Measurements from ENCODE around the gene ABTB2.

Gene ABTB2

DNA sequence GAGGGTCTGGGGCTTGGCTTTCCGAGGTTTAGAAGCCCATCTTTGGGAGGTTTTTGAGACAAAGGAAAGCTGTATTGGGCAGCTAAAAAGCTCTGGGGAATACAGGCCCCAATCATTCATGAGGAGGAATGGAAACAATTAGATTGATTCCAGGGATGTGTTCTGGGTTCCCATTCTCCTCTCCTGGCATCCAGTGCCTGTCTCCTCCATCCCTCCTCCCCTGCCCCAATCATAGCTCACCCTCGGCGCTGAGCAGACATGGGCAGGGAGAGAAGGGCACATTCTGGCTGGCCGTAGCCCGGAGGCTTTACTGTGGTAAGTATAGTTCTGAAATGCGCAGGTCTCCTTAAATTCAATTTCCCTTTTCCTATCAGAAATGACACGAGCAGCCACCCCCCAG is 42.4 kb downstream of the ABTB2 start:
- DNase-seq (ENCODE audit: low spot score), result no peak

DNA sequence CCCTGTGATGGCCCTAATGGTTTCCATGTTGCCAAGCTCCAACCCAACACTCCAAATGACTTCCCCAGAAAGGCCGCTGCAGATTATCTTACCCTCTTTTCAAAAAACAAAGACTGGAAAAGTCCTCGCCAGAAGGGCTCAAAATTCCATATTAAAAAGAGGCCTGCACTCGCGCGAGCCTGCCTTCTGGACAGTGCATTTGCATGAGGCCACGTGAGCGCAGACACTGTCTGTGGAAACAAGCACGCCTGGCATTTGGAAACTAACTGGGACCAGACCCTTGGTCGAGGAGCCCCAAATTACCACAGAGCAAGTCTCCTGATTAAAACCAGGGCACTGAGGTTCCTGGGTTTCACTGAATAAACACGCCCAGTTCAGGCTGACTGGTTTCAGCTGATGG is 42.9 kb downstream of the ABTB2 start:
- DNase-seq (ENCODE audit: low spot score), result no peak

DNA sequence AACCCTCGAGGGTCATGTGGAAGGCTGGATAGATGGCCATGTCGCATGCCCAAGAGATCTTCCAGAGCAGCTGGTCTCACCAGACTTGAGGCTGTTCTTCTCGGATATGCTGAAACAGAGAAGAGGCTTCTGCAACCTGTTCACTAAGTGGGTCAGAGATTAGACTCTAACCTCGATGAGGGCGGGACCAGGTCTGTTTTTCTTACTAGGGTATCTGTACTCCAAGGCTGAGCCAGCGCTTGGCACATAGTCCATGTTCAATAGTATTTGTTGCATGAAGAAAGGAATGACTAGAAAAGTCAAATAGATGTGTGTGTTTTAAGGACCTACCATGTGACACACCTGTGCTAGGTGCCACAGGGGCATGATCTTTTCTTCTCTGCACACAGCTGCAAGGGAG is 43.6 kb downstream of the ABTB2 start:
- no peak for DNase-seq (ENCODE audit: low spot score)

DNA sequence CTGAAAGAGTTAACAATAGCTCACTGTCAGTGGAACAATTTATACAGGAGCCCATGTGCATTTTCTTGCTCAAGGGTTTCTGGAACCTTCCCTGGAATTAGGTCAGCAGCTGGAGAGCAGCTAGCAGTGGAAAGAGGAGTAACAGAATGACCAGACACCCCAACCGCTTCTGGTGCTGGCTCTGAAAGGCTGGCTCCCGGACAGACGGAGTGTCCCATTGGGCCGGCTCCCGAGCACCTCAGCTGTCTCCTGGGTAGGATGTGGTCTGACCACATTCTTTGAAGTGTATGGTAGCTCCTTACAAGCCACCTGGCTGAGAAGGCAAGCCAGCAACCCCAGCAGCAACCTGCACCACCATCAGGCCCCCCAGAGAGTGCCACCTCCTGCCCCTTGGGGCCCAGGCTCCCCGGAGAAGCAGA is 44.7 kb downstream of the ABTB2 start:
- no peak for DNase-seq (ENCODE audit: low spot score)

DNA sequence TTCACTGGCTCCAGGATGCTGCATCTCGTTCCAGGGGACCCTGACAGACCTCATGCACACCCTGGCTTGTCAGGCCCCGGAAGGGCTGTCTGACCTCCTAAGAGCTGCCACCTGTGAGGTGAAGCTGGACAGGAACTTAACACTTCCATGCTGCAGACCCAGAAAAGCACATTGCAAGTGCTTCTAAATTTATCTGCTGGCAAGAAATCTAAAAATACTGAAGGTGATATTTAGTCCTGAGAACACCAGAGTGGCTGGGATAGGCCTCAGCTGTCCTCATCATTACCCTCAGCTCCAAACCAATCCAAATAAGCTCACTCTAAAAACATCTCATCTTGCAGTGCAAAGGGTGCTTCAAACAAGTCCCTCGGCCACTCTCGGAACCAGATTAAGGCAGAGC is 46.7 kb downstream of the ABTB2 start:
- no peak for DNase-seq (ENCODE audit: low spot score)

DNA sequence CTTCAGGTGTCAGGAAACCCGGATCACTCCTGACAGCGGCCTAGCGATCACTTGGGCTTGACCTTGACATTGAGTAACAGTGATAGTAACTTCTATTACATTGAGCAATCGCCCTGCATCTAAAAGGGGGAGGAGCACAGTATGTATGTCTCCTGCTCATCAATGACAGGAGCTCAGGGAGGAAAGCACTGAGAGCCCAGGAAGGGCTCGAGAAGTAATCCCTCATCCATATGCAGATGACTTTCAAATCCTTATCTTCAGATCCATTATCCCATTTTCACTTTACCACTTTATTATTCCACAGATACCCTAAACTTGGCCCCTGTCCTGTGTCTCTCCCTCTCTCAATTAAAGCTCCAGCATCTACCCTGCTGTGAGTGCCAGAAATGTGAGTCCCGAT is 47.8 kb downstream of the ABTB2 start:
- no peak for DNase-seq (ENCODE audit: low spot score)

DNA sequence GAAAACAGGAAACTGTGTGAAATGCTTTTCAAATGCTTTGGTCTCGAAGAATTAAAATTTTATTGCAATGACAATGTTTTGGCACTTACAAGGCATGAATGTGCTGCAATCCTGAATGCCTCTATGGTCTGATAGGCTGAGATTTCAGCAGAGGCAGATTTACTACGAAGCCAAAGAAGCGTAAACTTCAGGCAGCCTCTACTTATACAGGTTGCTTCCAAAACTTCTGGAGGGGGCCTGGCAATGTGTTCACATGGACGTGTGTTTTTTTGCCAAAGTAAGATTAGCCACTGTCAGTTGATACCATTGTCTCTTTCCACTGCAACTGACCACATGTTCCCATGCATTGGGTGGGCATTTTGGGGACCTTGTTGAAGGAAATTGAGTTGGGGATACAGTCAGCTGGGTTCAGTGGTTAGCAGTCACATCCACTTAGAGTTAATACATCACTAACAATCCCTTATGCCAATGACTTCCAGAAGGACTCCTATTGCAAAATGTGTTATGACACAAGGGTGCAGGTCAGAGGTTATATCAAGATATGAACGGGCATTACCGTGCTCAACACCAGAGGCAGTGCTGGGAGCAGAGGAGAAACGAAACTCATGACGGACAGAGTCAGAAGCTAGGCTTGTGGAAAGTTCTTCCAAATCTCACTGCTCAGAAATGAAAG is 48.8 kb downstream of the ABTB2 start:
- no peak for DNase-seq (ENCODE audit: low spot score)

DNA sequence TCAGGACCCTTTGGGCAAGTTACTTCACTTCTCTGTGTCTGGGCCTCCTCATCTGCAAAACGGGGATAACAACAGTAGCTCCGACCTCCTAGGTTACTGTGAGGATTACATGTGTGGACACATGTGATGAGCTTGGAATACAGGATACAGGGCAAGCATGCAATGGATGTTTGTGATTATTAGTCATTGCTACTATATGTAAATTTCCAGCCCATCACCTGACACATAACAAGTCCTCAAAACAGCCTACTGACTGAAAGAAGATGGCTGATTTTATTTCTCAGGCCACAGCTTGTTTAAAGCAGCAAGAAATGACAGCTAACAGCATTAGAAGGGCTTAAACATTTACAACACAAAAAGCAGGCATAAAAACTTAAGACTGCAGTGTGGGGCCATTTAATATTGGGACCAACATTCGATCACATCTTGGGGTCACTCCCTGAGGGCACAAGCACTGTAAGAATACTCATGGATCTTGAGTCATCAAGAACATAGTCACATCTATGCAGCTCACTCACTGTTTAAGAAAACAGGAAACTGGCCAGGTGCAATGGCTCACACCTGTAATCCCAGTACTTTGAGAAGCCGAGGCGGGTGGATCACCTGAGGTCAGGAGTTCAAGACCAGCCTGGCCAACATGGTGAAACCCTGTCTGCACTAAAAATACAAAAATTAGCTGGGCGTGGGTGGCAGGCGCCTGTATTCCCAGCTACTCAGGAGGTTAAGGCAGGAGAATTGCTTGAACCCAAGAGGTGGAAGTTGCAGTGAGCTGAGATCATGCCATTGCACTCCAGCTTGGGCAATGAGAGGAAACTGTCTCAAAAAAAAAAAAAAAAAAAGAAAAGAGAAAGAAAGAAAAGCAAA is 49.5 kb downstream of the ABTB2 start:
- no peak for DNase-seq (ENCODE audit: low spot score)

DNA sequence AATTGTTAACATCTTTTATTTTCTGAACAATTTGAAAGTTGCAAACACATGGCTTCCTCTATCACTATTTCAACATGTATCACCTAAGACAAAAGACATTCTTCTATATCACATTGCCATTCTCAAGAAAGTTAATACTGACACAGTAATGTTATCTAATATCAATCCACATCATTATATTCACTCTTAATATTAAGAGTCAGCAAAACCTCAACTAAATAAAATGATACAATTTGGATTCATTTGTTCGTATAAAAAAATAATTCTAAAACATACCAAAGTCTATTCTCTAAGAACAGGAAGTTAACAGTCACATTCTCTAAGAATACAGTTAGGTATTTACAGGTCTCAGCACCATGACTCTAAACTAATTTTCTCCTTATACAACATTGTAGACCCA is 52.0 kb downstream of the ABTB2 start:
- no peak for DNase-seq (ENCODE audit: low spot score)

DNA sequence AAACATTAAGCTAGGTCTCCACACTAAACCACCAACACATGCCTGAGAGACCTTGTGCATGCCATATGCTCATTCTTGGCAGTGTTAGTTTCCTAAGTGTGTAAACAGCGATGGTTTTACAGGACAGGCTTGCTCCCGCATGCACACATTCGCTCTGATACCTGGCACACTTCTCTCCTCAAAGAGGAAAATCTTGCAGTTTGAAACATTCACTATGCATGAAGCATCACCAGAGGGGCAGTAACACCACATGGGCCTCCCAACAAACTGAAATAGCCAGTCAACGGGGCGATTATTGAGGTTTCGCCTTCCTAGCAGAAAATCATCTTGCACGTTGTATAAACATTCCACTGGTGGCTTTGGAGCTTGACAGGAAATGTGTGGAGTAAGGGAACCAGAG is 52.6 kb downstream of the ABTB2 start:
- no peak for DNase-seq (ENCODE audit: low spot score)

DNA sequence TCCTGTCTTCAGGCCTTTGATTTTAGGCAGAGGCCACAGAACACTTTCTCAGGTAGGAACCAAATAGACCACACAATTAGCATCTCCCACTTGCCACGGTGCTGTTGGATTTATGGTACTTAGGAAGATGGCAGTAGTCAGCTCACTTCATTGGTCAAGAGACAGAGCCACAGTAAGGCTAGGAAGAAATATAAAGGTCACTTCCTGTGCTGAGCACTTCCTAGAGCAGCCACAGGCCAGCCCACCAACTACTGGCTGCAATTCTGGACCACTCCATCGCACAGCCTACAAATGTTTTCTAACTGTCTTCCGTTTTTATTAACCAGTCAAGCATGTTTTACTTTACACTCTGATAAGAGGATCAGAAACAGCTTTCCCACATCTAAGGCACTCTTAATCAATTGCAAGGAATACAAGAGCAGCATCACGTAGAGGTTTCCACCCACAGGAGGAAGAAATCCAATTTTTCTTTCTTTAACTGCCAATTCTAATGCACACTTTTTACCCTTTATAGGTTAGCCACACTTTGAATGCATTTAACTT is 54.7 kb downstream of the ABTB2 start:
- no peak for DNase-seq (ENCODE audit: low spot score)

DNA sequence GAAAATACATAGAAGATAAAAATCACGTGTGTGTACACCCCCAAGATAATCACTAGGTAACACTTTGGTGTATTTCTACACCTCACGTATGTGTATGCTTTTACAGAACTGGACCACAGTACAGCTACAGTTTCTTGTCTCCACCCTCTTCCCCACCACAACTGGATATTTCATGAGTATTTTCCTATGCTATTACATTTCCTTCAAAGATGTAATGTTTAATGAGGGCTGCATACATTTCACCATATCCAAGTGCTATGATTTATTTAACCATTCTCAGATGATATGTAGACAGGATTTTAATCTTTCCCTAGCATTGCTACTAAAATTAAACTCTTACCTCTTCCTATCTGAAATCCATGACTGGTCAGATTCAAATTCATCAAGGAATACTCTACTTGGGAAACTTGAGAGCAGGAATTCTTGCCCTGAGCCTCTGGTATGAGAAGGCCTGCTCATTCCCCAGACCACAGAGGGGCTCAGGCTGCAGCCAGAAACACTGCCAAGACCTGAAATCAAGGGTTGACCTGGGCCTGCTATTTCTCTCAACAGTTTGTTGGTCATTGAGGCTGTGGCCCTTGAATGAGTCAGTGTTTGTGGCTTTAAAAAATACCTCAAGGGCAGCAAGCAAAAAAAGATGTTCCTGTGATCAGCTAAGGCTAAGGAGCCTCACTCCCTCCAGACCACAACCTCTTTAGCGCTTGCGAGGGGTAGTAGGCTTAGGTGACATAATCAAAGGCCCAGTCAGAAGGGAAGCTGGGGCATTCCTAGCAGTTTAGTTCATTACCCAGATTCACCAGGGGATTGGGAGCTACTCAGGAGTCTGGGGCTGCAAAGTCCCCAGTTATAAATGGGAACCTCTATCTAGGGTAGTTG is 55.5 kb downstream of the ABTB2 start:
- DNase-seq (ENCODE audit: low spot score), result peak; percentile 79

DNA sequence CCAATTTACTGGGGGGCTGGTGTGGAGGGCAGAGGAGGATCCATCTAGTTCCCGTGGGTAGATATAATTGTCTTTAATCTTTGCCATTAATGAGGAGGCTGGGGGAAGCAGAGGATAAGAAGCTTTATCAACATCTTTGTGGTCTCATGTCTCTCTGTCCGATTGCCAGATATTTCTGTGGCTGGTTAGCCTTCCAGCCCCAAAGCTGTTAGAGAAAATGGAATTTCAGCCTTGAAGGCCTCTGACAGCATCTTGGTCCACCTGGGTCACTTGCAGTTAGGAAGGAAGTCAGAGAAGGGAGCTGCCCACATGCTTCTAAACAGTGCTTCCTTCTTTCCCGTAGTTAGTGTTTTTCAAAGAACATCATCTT is 56.9 kb downstream of the ABTB2 start:
- DNase-seq (ENCODE audit: low spot score), result no peak

DNA sequence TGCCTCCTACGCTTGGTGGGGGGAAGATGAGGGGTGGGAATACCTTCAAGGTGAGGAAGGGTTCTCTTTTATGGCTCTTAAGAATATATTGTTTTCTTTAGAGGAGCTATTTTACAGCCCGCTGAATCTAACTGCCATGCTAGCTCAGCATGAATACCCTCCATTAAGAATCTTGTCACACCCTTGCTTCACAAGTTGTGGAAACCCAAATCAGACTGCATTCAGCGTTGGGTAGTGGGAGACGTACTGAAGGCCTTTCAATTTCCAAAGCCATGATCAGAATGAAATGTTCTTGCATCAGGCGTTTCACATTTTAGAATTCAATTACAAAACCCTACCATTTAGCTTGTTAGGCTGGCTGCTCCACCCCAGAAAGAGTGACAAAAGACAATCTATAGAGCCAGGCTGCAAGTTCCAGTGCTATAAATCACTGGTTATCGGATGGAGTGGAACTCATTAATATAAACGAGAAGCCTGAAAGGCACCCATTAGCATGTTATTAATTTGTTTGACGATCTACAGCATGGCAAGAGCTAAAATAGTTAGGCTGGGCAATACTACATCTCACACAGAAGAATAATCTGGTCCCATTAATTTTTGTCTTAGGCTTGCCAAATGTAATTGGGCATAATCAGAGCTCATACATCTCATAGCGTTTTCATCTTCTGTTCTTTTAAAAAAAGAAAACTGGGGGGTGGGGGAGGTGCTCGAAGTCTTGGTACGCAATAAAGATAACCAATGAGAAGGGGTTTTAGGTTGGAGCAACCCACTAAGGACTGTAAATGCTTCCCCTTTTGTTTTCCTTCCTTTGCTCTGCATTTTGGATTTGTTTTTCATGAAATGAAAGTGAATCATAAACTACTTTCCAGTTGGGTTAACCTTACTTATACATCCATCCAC is 57.5 kb downstream of the ABTB2 start:
- no peak for DNase-seq (ENCODE audit: low spot score)

DNA sequence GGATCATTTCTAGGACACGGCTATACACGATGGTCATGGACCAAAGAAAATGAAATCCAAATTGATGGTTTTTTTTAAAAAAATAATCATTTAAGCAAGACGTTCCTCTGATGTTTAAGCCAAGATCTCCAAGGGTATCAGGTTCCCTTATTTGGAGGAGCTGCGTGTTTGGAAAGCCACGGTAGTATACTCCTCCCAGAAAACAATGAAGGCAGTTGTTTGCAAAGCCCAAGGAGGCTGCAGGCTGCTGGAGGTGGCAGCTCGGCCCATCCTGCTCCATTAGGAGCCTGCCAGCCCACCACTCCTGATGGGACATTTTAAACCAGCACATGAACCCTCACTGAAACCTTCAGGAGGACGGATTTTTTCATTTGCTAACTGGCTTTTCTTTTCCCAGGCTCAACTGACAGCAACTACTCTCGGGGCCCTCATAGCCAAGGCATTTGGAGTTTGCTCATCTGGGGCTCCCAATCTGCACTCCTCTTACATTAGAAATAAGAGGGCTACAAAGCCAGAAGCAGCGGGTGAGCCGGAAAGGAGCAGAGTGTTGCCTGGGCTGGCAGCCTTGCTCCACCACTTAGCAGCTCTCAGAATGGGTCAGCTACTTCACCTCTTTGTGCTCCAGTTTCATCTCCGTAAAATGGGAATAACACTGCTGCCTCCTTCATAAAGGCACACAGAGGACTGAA is 58.4 kb downstream of the ABTB2 start:
- peak; percentile 70 for DNase-seq (ENCODE audit: low spot score)

DNA sequence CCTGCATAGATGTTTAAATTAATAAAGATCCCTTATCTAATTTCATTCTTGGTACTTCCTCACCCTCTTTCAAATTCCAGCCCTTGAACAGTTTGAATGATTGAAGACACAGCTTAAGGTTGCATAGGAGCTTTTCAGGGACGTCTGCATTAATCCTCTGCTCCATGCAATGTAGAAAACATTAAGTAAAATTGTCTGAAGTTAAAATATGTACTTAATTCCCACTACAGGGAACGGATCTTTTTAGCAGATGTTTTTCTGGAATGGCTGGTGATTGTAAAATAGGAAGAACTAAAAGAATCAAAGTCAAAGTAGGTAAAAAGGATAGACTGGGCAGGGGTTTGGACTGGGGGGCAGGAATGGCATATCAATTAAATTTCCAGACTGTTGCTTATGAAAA is 58.9 kb downstream of the ABTB2 start:
- no peak for DNase-seq (ENCODE audit: low spot score)

DNA sequence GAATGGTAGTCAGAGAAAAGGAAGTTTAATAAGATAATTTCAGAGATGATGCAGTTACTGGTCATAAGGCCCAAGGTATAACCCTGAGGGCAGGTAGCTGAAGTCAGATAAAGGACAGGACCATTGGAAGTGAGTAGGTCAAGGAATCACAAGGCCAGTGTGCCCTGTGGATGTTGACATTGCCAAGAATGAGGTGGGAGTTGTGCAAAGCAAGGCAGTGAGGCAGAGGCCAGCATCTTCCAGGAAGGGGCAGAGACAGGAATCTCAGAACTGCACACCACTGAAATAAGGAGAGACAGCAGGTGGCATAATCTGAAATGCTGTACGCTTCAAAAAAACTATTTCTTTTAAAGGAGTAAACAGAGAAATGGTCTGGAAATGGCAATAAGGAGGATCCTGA is 61.4 kb downstream of the ABTB2 start:
- DNase-seq (ENCODE audit: low spot score), result no peak

DNA sequence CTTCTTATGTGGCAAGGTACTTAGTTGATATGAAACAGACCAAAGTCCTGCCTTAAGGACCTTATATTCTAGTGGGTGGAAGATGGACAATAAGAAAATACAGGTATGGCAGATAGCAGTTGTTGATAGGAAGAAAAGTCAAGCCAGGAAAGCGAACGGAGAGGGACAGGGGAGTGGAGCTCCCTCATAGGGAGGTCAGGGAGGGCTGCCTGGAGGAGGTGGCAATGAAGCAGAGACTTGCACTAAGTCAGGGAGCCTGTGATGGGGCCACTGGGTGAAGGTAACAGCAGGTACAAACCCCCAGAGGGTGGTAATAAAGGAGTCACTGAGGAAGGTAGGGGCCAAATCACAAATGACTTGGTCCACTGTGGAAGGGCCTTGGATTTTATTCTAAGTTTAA is 65.3 kb downstream of the ABTB2 start:
- no peak for DNase-seq (ENCODE audit: low spot score)

DNA sequence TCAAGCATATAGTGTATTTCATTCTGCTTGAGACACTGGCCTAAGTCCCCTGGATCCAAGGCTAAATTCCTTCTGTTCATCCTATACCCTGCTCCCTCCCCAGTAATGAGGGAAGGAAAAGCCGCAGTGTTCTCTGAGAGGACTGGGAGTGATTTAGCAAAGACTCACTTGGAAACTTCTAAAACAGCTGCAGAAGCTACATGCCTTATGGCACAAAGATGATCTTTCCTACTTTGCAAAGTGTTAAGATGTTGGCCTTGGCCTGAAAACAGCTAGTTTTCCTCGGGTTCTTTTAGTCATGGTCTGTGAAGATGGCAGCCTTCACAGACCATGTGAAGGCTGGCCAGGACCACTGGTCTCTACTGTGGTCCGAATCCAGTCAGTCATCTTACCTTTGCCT is 65.7 kb downstream of the ABTB2 start:
- no peak for DNase-seq (ENCODE audit: low spot score)

DNA sequence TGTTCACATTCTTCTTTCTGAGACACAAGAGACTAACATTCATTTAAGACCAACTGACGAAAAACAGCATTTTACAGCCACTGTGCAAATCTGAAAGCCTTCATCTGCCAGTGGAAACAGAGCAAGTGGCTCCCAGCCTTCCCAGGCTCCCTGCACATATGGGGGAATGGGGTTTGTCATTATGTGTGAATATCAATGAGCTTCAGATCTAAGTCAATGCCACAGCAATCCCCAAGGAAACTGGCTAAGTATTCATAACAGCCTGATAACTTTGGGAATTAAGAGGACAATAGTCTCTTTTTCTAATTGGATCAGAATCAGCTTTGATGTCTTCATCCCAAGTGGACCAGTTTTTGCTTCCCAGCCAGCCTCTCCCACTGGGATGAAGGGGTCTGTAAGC is 66.9 kb downstream of the ABTB2 start:
- no peak for DNase-seq (ENCODE audit: low spot score)

DNA sequence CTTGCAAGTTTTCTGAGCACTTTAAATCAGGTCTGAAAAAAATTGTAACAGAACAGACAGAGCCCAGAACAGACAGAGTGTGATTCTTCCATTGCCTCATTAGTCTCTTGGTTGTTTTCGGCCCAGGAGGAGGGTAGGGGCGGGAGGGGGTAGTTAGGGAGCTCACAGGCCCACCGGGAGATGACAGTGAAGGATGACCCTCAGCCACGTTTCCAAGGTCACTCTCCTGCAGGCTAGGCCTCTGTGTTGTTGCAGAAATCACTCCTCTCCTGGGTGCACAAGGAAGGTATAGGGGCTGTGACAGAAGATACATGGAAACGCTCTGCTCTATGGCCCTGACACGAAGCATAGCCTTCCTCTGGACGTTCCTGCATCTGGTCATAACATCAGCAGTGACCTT is 69.3 kb downstream of the ABTB2 start:
- no peak for DNase-seq (ENCODE audit: low spot score)
